ENCODE results near the gene RSPH1.

DNA sequence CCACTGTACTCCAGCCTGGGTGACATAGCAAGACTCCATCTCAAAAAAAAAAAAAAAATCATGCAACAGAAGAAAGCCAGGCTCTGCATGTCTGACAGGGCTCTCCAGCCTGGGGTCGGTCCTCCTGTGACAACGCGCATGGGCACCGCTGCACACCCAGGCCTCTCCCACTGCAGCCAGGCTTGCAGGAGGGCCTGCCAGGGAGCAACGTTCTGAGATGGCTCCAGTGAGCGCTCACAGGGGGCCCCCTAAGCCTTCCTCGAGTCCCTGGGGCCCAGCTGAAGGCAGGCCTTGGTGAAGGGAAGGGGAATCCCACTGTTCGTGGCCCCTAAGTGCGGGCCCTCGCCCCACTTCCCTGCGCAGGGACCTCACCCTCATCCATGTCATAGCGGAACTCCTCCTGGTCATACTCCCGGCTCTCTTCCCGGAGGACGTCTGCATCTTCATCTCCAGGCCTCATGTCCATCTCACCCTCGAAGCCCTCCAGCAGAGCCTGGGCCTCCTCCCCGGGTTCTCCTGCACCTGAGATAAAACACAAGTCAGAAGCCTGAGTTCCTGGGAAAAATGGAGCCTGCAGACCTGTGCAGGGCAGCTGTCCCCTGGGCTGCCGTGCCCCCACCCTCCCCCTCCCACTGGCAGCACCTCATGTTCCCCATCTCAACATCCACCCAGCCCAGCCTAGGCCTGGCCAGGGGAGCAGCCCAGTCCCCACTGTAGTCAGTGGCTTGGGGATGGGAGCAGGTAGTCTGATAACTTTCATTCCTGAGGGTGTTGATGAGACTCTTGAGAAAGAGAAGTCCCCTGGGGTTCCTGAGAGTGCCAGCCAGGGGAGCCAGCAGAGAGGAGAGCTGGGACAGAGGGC lies 20.3 kb downstream of the RSPH1 start:
- TF ChIP-seq ZNF274 (IDR thresholded peaks at IDR 0.05; ENCODE audit: low read depth, low read length) = no peak
- no peak for TF ChIP-seq YY1 (IDR thresholded peaks at IDR 0.05; ENCODE audit: insufficient read depth, insufficient read length)
- TF ChIP-seq SUZ12 (IDR thresholded peaks at IDR 0.05; ENCODE audit: extremely low read depth, insufficient read depth, insufficient read length) = no peak

Measured in NT2/D1 (cell line).